ENCODE results near the gene ADPGK.

DNA sequence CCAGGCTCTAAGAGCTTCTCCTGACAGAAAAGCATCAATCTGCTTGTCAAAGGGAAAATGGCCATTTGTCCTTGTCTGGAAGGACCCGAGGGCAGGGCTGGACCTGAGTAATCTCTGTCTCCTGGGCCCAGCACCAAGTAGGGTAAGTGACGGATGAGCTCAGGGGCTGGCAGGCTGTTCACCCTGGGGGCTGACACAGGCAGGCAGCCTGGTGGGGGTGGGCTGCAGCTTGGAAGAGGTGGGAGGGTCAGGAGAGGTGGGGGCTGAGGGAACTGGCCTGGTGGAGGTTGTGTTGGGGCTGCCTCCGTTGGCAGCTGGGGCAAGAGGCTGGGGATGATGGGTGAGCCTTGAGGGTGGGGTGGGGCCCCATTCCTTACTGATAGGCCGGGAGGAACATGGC lies 42.3 kb upstream of the ADPGK start:
- TF ChIP-seq, protein P1, sequence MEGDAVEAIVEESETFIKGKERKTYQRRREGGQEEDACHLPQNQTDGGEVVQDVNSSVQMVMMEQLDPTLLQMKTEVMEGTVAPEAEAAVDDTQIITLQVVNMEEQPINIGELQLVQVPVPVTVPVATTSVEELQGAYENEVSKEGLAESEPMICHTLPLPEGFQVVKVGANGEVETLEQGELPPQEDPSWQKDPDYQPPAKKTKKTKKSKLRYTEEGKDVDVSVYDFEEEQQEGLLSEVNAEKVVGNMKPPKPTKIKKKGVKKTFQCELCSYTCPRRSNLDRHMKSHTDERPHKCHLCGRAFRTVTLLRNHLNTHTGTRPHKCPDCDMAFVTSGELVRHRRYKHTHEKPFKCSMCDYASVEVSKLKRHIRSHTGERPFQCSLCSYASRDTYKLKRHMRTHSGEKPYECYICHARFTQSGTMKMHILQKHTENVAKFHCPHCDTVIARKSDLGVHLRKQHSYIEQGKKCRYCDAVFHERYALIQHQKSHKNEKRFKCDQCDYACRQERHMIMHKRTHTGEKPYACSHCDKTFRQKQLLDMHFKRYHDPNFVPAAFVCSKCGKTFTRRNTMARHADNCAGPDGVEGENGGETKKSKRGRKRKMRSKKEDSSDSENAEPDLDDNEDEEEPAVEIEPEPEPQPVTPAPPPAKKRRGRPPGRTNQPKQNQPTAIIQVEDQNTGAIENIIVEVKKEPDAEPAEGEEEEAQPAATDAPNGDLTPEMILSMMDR (IDR thresholded peaks at IDR 0.05) = no peak
- no peak for TF ChIP-seq EZH2 (IDR thresholded peaks at IDR 0.05; ENCODE audit: borderline replicate concordance, insufficient read depth, low read depth, low read length, poor library complexity, severe bottlenecking)
